Cardiac muscle cell (in vitro differentiated cells and primary cell): ENCODE measurements around the gene AANAT. TPM values are rescaled to one million over a fixed set of nuclear protein-coding genes. Genes with fewer than 3 reads are reported as not detected.
A peak's percentile ranks its signal among the peaks of the same experiment; 100 is the strongest.

Experiments used
- DNase-seq, 2 donors: peaks; one replicate each; pipeline versions ENCODE4 v3.0.0 to v3.0.0-alpha.2; 2010 to 2017; ENCODE audit warnings: low read depth in 1 of 2, low spot score in 1 of 2
- H3K27ac ChIP-seq: fragments of 200-600 bp; sonication (generic); 2 replicates; pipeline ENCODE4 v1.5.1; 2016
- H3K27me3 ChIP-seq: fragments of 200-600 bp; sonication (generic); 2 replicates; pipeline ENCODE4 v1.6.0; 2016; ENCODE audit warnings: control low read depth
- H3K36me3 ChIP-seq: fragments of 200-600 bp; sonication (generic); 2 replicates; pipeline ENCODE4 v1.5.1; 2016; ENCODE audit warnings: control low read depth
- H3K4me1 ChIP-seq: fragments of 200-600 bp; sonication (generic); 2 replicates; pipeline ENCODE4 v1.8.1; 2017; ENCODE audit warnings: low read depth, mild to moderate bottlenecking, mixed run types
- H3K4me3 ChIP-seq: fragments of 200-600 bp; sonication (generic); 2 replicates; pipeline ENCODE4 v1.5.1; 2016; ENCODE audit warnings: mild to moderate bottlenecking
- H3K9me3 ChIP-seq: fragments of 200-600 bp; sonication (generic); 2 replicates; pipeline ENCODE4 v1.5.1; 2017; ENCODE audit warnings: low read depth, mild to moderate bottlenecking, control low read depth
- CTCF ChIP-seq: IDR thresholded peaks from 2 replicates; pipeline ENCODE4 v1.5.1; 2012; ENCODE audit warnings: low read depth, mild to moderate bottlenecking, low read length
- polyA plus RNA-seq: library from polyadenylated mRNA; unstranded; fragments of >200 nt; fragmentation: Nextera tagmentation; extraction: Ambion mirVana; gene quantifications from 2 replicates; pipeline ENCODE4 v1.2.1, GENCODE V29; 2016
- total RNA-seq: library from RNA; depleted of rRNA; stranded (reverse); fragments of >200 nt; gene quantifications from 2 replicates; pipeline ENCODE4 v1.2.3, GENCODE V29; 2016

The AANAT gene
- total and polyA plus RNA-seq, 2 experiments from 2014 or later = 0.33 to 2.1 TPM

- no peak for DNase-seq
- Histone ChIP-seq H3K36me3 (no peaks in the 10 kb centered on the region), H3K27me3 (no peaks in the 10 kb centered on the region), H3K4me3 (no peak overlapping the region), H3K9me3 (no peaks in the 10 kb centered on the region), H3K4me1 (peaks cover 4% of the 10 kb centered on the region), H3K27ac (no peak overlapping the region)
- TF ChIP-seq CTCF = no peak
These were observed 11.5 kb downstream of the AANAT start for GRCh38 chr17:76478730-76479514.

GRCh38 chr17:76479515-76480060, 12.2 kb downstream of the AANAT start:
- Histone ChIP-seq H3K9me3 (no peaks in the 10 kb centered on the region), H3K27me3 (no peaks in the 10 kb centered on the region), H3K27ac (no peak overlapping the region), H3K4me3 (no peak overlapping the region), H3K36me3 (no peaks in the 10 kb centered on the region), H3K4me1 (peaks cover 4% of the 10 kb centered on the region)
- TF ChIP-seq CTCF = no peak
- DNase-seq = no peak

- Histone ChIP-seq H3K4me1 (peaks cover 4% of the 10 kb centered on the region), H3K27me3 (no peaks in the 10 kb centered on the region), H3K36me3 (no peaks in the 10 kb centered on the region), H3K27ac (peak overlapping the region; percentile 81), H3K4me3 (no peak overlapping the region), H3K9me3 (no peaks in the 10 kb centered on the region)
- TF ChIP-seq CTCF = no peak
- DNase-seq = peak; percentile 22 to 46
These were observed 13.2 kb downstream of the AANAT start for GRCh38 chr17:76480632-76481031.

GRCh38 chr17:76481071-76481655, 13.8 kb downstream of the AANAT start:
- TF ChIP-seq CTCF = no peak
- peaks cover 4% of the 10 kb centered on the region for H3K4me1 ChIP-seq
- peak overlapping the region; percentile 81 for H3K27ac ChIP-seq
- H3K9me3 ChIP-seq = no peaks in the 10 kb centered on the region
- no peak overlapping the region for H3K4me3 ChIP-seq
- H3K27me3 ChIP-seq = no peaks in the 10 kb centered on the region
- no peaks in the 10 kb centered on the region for H3K36me3 ChIP-seq
- DNase-seq = no peak

- H3K27ac ChIP-seq = no peak overlapping the region
- no peaks in the 10 kb centered on the region for H3K36me3 ChIP-seq
- H3K9me3 ChIP-seq = no peaks in the 10 kb centered on the region
- DNase-seq = no peak
- H3K4me3 ChIP-seq = no peak overlapping the region
- H3K27me3 ChIP-seq = no peaks in the 10 kb centered on the region
- H3K4me1 ChIP-seq = peaks cover 4% of the 10 kb centered on the region
- TF ChIP-seq CTCF = no peak
These were observed 16.9 kb downstream of the AANAT start for GRCh38 chr17:76484228-76484725.
